Mesenteric fat pad (tissue), 1 donor: ENCODE data around the gene FAM78A. TPM values are rescaled to one million over a fixed set of nuclear protein-coding genes. Genes with fewer than 3 reads are reported as not detected.
"Not testable (repeated sequence)": the region's sequence is repeated elsewhere in the genome, so short reads cannot be mapped to it uniquely, and the experiment has no call there.

Source experiments
- DNase-seq: peaks from one replicate; pipeline ENCODE4 v3.0.0-alpha.2; 2020; ENCODE audit warnings: low spot score
- total RNA-seq: library from RNA; stranded (reverse); fragmentation: NEBNext Ultra II Directional; extraction: Animal tissue kit (Norgen Biotek cat#: 25700); gene quantifications from one replicate; pipeline ENCODE4 v1.2.1, GENCODE V29; 2021
- donor health status: DM: yes; HTN: yes; CAD: no.

The FAM78A gene
- total RNA-seq, 1 donor from 2014 or later = 6.3 TPM

DNA sequence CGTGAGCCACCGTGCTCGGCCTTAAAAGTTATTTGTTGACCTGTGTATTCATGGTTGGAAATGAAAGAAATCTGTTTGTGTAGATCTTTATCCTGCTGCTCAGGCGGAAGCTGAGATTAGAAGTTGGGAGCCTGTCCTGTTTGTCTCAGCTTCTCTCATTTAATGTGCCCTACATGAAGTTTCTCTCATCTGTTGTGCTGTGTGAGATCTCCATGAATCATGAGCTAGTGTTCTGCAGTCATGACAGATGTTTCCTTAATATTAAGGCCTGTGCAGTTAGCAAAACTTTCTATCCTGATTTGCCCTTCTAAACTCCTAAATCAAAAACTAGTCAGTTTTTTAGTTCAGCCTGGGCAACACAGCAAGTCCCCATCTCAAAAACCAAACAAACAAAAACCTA is 59.5 kb downstream of the FAM78A start:
- DNase-seq = no peak

GRCh38 chr9:131214876-131215275 is 61.4 kb downstream of the FAM78A start:
- DNase-seq = no peak

GRCh38 chr9:131214286-131214856 is 61.9 kb downstream of the FAM78A start:
- DNase-seq = no peak

DNA sequence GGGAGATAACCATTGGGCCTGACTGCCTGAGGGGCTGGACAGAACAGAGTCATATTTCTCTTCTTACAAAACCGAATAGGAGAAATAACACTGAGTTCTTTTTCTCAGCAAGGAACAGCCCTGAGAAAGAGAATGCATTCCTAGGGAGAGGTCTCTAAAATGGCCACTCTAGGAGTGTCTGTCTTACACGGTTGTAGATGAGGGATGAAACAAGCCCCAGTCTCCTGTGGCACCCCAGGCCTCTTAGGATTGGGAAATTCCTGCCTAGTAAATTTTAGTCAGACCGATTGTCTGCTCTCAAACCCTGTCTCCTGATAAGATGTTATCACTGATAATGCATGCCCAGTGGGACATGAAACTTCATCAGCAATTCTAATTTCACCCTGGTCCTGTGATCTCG is 64.4 kb downstream of the FAM78A start:
- DNase-seq = not testable (repeated sequence)

Other genes starting within 250 kb of the FAM78A start
- gene AIF1L, start 180.0 kb downstream of the FAM78A start, total RNA-seq = 57.2 TPM
- 68.4 TPM for gene NUP214, start 150.9 kb downstream of the FAM78A start, total RNA-seq
- 13.9 TPM for gene PLPP7, start 13.2 kb upstream of the FAM78A start, total RNA-seq
- gene PRRC2B, start 117.6 kb upstream of the FAM78A start, total RNA-seq = 185 TPM
- 17.3 TPM for gene POMT1, start 226.4 kb upstream of the FAM78A start, total RNA-seq